Fibroblast of villous mesenchyme (primary cell): ENCODE results near the gene TNFRSF19. TPM values are rescaled to one million over a fixed set of nuclear protein-coding genes. Genes with fewer than 3 reads are reported as not detected.

Experiments
- DNase-seq: peaks from one replicate; pipeline ENCODE4 v3.0.0-alpha.2; 2010; ENCODE audit warnings: low read depth
- H3K4me3 ChIP-seq: 2 replicates; pipeline ENCODE4 v1.5.1; 2011; ENCODE audit warnings: low read depth, mild to moderate bottlenecking, low read length
- total RNA-seq: library from RNA; depleted of rRNA; stranded (reverse); fragments of >200 nt; gene quantifications from 2 replicates; pipeline ENCODE4 v1.2.3, GENCODE V29; 2012
- TF ChIP-seq, protein P1 (sequence below): IDR thresholded peaks from 2 replicates; pipeline ENCODE4 v1.5.1; 2012; ENCODE audit warnings: low read depth, mild to moderate bottlenecking, low read length; ENCODE audit not compliant: insufficient read depth

TNFRSF19 gene
- total RNA-seq, 1 donor, result 139 TPM

DNA sequence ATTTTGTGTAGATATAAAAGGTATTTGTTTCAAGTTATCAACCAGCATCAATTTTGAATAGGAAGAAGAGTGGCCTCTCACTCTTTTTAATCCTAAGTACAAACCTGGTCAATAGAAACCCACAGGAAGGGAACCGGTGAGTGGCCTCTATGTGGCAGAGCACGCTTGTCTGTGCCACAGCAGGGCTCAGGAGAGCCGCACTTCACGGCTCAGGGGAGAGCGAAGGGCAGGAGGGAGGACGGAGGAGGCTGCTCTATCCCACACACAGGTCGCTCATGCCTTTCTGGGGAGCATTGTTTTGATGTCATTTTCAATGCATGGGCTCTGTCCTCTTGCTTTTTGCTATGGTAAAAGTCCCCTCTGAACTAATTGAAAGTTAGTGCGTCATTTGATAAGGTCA is 57.2 kb downstream of the TNFRSF19 start:
- no peak overlapping the region for H3K4me3 ChIP-seq
- TF ChIP-seq, protein P1, sequence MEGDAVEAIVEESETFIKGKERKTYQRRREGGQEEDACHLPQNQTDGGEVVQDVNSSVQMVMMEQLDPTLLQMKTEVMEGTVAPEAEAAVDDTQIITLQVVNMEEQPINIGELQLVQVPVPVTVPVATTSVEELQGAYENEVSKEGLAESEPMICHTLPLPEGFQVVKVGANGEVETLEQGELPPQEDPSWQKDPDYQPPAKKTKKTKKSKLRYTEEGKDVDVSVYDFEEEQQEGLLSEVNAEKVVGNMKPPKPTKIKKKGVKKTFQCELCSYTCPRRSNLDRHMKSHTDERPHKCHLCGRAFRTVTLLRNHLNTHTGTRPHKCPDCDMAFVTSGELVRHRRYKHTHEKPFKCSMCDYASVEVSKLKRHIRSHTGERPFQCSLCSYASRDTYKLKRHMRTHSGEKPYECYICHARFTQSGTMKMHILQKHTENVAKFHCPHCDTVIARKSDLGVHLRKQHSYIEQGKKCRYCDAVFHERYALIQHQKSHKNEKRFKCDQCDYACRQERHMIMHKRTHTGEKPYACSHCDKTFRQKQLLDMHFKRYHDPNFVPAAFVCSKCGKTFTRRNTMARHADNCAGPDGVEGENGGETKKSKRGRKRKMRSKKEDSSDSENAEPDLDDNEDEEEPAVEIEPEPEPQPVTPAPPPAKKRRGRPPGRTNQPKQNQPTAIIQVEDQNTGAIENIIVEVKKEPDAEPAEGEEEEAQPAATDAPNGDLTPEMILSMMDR, result no peak
- no peak for DNase-seq

DNA sequence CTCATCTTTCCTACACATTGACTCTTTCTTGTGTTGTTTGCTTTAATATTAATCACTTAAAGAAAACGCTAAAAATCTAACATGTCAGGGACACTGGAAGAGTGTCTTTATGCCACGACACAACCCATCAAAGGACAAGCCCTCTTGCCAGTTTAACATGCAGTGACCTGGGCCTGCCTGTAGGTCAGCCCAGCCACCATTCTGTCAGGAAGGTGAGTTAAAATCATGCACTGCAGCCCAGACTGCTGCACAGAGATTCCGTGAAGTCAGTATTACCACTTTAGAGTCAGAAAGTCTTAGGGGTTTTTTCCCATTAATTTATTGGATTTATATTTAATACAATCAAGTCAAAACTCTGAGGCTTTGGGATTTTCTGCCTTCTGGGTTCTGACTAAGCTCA is 58.0 kb downstream of the TNFRSF19 start:
- TF ChIP-seq, protein P1, result no peak
- no peak overlapping the region for H3K4me3 ChIP-seq
- no peak for DNase-seq

DNA sequence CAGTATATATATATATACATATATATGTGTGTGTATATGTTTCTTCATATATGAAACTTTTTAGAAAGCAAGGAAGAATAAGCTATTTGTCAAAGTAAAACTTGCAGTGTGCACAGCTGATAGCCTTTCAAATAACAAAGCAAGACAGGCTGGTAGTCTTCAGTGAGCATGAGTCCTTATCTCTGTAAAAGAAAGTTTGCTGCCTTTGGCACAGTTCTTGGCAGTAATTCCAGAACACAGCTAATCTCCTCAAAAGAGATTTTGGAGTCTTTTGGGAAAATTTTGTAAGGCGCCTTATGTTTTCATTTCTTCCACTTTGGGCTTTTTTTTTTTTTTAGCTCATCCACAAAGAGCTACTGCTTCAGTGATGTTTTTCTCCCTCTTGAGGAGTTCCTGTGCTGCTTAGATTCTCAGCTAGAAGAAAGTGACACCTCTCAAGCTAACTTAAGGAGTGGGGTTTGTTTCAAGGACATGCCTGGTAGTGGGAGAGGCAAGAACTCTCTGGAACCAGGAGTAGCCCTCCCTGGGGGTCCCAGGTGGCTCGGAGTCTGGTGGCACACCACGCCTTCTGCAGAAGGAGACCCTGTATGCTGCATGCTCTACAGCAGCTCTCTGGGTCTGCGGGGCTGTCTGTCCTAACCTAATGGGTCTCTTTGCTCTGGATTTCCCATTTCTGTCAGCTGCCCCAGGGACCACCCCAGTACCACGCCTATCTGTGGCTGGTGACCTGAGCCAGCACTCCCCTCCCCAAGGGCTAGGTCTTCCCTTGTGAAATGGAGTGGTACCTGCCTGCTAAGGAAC is 58.8 kb downstream of the TNFRSF19 start:
- TF ChIP-seq, protein P1, result no peak
- peak; percentile 30 for DNase-seq
- H3K4me3 ChIP-seq, result no peak overlapping the region

DNA sequence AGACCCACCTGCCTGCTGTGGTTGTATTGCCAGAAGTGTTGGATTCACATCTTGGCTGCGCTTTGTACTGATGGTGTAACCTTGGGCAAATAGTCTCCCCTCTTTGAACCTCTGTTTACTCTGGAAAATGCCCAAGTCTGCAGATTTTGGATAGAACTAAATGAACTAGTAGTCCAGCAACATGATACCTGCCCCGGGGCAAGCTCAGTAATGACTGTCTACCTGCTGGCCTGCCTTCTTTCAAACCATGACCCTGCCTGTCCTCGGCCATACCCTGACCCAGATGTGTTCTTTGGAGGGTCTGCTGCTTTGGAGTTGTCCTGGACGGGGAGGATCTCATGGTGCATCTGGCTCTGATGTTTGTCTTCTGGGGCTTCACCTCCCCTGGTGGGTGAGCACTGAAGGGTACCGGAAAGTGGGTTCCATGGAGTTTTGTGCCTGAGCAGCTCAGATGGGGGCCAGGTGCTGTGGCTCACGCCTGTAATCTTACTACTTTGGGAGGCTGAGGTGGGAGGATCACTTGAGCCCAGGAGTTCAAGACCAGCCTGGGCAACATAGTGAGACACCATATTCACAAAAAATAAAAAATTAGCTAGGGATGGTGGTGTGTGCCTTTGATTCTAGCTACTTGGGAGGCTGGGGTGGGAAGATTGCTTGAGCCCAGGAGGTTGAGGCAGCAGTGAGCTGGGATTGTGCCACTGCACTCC is 59.5 kb downstream of the TNFRSF19 start:
- DNase-seq, result no peak
- no peak overlapping the region for H3K4me3 ChIP-seq
- TF ChIP-seq, protein P1, result no peak

DNA sequence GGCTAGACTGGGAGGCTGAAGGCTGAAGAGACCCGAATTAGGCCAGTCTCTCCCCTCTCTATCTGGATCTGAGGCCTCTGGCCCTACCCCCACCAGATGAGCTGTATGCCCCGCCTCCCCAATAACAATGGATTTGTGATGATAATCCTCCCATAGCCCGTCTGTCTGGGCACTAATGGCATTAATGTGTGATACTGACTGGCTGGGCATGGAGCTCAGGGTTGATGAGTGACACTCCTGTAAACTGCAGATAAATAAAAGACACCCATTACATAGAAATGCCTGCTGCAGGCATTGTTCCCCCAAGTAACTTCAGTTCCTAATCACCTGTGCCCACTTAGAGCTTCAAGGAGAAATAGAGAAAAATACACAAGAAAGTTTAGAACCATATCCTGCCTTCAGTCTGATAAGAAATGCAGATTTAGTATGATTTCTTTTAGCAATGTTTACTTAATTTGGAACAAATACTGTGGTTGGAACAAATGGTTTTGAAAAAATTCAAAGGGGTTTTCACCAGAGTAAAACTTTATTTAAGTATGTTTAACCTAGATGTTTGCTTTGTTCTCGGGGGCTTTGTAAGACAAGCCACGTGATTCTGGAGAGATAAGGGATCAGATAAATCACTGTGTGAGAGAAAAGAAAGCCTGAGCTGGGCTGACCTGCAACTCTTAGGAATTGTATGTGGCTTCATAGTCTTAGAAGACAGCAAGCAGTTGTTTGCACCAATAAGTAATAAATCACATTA is 60.3 kb downstream of the TNFRSF19 start:
- no peak for DNase-seq
- TF ChIP-seq, protein P1, result no peak

DNA sequence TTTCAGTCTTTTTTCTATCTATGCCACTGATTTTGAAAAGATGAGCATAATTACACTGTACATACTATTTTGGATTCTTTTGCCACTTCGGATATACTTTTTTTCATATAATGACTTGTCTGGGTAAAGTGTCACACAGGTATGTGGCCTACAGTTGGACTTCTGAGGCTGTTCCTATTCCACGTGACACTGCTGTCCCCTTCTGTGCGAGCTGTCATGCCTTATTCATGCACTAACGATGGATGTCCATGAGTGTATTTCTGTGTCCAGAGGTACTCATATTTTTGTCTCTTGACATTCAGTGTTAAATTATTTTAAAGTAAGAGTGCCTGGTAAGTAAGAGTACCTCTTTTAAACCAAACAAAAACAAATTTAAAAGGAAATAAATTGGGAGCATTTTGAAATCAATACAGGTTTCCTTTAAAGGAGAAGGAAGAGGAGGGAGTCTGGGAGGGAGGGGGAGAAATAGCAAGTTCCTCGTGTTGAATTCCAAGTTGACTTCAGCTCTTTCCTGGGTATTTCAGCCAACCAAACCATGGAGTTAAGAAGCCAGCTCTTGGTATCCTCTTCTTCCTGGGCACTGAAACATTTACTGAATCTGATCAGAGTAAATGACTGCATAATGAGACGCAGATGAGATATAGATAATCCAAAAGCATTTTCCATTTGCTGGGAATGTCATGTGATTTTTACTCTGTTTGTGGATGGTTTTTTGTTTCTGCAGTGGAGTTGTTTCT is 61.3 kb downstream of the TNFRSF19 start:
- DNase-seq, result no peak
- no peak overlapping the region for H3K4me3 ChIP-seq
- TF ChIP-seq, protein P1, result no peak

More for the DNA sequence above, 60.3 kb downstream of the TNFRSF19 start:
- no peak overlapping the region for H3K4me3 ChIP-seq
